GM13976 (cell line): ENCODE measurements around the gene CAV2.

ENCODE experiments used
- DNase-seq: peaks from one replicate; pipeline ENCODE4 v3.0.0; 2012; ENCODE audit warnings: low spot score
- in situ Hi-C: fragments of 300-500 bp; cut with MboI; formaldehyde crosslinking; loops from one replicate; pipeline ENCODE4 v1.12.0; 2022; ENCODE audit warnings: low sequenced_read_pairs, mixed read lengths, inconsistent platforms; ENCODE audit not compliant: unreplicated experiment
- TF ChIP-seq, protein P1 (sequence below): IDR thresholded peaks from 2 replicates; pipeline ENCODE4 v1.5.1; 2012; ENCODE audit warnings: borderline replicate concordance, mild to moderate bottlenecking; ENCODE audit not compliant: insufficient read depth; ENCODE audit errors: extremely low read depth, missing control alignments, control extremely low read depth

Gene CAV2

DNA sequence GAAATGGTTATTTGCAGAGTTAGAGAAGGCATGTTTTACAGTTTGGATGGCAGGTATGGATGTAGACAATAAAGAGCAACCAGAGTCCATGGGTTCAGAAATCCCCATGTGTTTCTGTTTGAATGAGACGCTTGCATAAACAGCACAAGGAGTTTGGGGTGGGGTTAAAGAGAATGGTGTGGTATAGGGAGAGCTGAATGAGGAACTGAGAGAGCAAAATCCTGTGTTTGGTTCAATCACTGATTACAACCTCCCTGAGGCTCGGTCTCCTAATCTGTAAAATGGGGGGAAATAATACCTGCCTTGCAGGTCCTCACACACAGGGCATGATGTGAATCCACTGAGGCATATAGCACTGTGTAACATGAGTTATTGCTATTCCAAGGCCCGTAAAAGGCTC lies 49.0 kb downstream of the CAV2 start:
- TF ChIP-seq, protein P1, sequence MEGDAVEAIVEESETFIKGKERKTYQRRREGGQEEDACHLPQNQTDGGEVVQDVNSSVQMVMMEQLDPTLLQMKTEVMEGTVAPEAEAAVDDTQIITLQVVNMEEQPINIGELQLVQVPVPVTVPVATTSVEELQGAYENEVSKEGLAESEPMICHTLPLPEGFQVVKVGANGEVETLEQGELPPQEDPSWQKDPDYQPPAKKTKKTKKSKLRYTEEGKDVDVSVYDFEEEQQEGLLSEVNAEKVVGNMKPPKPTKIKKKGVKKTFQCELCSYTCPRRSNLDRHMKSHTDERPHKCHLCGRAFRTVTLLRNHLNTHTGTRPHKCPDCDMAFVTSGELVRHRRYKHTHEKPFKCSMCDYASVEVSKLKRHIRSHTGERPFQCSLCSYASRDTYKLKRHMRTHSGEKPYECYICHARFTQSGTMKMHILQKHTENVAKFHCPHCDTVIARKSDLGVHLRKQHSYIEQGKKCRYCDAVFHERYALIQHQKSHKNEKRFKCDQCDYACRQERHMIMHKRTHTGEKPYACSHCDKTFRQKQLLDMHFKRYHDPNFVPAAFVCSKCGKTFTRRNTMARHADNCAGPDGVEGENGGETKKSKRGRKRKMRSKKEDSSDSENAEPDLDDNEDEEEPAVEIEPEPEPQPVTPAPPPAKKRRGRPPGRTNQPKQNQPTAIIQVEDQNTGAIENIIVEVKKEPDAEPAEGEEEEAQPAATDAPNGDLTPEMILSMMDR: no peak
- in situ Hi-C loops: no loop called here
- DNase-seq: no peak

DNA sequence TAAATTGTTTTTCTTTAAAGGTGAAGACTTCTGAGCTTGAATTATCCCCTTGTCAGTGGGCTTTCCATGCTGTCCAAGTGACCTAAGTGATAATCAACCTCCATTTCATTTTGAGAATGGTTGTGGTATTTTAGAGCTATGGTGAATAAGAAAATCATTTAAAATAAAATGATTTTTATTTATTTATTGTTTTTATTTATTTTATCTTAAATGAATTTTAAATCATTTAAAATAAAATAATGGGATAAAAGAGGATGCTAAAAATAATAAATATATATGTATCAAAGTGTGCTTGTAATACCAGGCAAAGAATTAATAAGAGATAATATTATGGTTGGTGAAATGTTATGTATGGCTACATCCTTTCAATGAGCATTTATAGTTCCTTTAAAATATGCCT lies 49.8 kb downstream of the CAV2 start:
- in situ Hi-C loops: no loop called here
- DNase-seq: no peak
- TF ChIP-seq, protein P1: no peak

DNA sequence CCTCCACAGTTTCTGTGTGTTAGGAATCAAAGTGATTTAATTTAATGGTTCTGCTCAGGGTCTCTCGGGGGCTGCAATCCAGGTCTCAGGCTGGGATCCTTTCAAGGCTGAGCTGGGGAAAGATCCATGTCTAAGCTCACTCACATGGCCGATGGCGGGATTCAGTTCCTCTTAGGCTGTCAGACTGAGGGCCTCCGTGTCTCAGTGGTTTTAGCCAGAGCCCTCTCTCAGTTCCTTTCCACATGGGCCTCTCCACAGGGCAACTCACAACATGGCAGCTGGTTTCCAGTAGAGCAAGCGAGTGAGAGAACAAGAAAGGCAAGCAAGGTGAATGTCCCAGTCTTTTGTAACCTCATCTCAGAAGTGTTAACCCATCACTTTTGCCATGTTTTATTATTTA lies 52.2 kb downstream of the CAV2 start:
- no peak for DNase-seq
- in situ Hi-C loops: no loop called here
- TF ChIP-seq, protein P1: no peak

GRCh38 chr7:116552602-116553001 lies 53.1 kb downstream of the CAV2 start:
- in situ Hi-C loops: no loop called here
- TF ChIP-seq, protein P1: no peak
- DNase-seq: no peak

GRCh38 chr7:116553168-116553964 lies 53.8 kb downstream of the CAV2 start:
- in situ Hi-C loops: no loop called here
- no peak for DNase-seq
- TF ChIP-seq, protein P1: no peak

DNA sequence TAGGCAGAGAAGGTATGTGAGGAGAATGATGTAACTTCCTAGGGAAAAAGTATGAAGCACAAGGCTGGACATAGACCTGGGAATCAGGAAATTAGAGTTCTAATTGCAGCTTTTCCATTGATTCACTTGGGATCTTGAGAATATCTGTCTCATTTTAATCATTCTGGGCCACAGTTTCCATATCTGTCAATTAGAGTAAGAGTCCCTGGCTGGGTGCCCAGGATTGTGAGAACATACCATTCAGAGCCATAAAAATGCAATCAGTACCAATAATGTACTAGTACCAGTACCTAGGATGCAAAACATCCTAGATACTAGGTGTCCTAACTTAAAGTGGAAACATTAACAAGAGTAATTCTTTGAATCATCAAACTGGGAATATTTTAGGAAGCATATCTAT lies 54.9 kb downstream of the CAV2 start:
- DNase-seq: no peak
- in situ Hi-C loops: no loop called here
- TF ChIP-seq, protein P1: no peak
